ENCODE results near the gene ACOX1.

The ACOX1 gene

DNA sequence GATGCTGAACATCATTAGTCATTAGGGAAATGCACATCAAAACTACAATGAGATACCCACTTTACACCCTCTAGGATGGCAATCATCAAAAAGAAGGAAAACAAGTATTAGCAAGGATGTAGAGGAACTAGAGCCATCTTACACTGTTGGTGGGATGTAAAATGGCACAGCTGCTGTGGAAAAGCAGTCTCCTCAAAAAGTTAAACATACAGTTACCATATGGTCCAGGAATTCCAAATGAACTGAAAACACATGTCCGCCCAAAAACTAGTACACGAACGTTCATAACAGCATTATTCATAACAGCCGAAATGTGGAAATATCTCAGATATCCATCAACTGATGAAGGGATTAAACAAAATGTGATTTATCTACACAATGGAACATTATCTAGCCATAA is 45.2 kb downstream of the ACOX1 start:
- DNase-seq (ENCODE audit: low read depth), result no peak

GRCh38 chr17:75932852-75933251 is 46.1 kb downstream of the ACOX1 start:
- no peak for DNase-seq (ENCODE audit: low read depth)

DNA sequence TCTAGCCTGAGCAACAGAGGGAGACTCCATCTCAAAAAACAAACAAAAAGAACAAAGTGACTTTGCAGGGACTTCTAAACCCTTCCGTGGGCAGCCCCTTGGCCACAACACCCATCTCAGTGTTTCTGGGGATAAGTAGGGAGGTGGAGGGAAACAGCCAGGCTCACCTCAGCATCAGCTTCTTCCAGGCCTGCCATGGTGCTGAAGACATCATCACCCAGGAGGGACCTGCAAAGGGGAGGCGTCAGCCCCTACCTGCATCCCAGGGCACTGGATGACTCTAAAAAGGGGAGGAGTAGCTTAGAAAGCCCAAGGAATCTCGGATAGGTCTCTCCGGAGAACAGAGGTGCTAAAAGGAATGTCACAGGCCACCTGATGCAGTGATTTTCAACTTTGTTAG is 47.9 kb downstream of the ACOX1 start:
- no peak for DNase-seq (ENCODE audit: low read depth)

- DNase-seq (ENCODE audit: low read depth), result no peak
Observed at GRCh38 chr17:75927286-75927922, 51.6 kb downstream of the ACOX1 start.

GRCh38 chr17:75926456-75926855 is 52.5 kb downstream of the ACOX1 start:
- DNase-seq (ENCODE audit: low read depth), result no peak

- DNase-seq (ENCODE audit: low read depth), result no peak
Observed at GRCh38 chr17:75925912-75926311, 53.1 kb downstream of the ACOX1 start.

DNA sequence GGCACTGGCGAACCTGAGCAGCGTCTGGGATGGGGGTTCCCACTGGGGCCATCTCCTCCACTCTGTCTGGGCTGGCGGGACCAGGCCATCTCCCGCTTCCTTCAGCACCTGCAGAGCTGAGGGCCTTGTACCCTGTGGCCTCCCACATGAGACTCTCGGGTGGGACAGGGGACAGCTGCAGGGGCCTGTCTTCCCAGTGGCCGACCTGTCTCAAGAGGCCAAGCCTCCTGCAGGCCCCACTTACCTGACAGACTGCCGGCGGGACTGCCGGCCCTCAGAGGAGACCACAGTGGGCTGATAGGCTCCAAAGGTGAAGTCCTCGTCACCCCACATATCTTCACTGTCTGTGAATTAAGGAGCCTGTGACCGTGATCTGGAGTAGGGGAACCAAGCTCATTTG is 53.9 kb downstream of the ACOX1 start:
- DNase-seq (ENCODE audit: low read depth), result no peak

DNA sequence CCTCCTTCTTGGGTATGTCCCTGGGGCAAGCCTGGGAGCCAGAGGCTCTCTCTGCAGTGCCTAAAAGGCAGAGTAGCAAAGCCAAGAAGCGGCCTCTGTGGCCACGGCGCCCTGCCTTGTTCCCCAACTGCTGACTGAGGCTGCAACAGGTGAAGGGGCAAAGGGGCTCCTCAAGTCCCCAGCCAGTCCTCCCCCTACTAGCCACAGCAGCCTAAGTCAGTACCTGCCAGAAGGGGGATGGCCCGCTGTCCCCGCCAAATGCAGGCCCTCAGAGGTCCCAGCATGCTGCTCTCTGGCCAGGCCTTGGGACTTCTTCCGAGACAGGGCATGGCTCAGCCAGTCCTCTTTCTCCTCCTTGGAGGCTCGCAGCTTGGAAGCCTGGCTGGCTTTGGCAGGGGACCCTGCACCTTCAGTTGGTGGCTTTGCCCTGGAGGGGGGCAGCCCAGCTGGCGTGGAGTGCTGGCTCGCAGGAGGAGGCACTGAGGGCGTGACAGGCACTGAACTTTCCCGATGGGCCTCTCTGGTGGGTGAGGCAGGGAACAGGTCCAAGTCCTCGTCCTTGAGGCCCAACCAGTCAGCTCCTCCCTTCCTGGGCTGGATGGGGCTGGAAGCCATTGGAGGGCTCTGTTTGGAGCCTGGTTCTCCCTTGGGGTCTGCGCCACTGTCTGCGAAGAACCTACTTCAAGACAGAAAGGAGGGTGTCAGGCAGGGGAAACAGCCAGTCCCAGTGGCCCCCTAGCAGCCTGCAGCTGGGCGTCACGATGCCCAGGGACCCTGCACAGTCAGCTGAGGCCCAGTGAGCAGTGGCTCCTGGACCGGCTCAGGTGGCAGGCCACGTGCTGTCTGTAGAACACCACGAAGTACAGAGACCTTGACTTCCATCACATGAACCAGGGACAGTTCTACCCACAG is 55.7 kb downstream of the ACOX1 start:
- DNase-seq (ENCODE audit: low read depth), result no peak

DNA sequence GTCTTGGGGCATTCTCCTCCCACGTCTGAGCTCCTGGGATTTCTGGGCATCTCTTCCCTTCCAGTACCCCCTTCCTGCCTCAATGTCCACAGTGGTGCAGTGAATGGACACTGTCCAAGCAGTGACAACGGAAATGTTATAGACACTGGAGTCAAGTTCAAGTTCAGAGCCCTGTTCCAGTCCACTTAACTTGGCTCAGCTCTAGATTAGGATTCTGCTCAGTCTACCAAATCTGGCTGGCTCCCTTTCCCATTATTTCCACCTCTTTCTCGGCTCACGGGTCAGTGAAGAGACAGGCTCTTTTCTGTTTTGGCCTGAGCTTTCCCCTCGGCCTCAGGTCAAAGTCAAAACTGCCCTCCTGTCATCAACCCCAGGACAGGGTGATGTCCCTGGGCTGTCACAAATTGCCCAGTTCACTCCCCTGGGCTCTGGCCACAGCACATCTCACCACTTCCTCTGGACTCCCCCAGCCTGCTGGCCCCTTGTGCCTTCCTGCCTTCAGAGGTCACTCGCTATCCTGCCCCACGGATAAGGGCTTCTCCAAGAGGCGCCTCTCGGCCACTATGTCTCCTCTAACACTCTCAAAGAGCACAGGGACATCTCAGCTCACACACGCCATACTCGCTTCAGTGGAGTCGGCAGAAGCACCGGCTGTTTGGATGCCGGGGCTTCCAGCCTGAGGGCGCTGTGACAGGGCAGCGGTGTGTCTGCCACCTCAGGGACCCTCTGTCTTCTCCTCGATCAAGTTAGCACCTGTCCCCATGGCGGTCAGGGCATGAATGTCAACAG is 56.6 kb downstream of the ACOX1 start:
- no peak for DNase-seq (ENCODE audit: low read depth)

DNA sequence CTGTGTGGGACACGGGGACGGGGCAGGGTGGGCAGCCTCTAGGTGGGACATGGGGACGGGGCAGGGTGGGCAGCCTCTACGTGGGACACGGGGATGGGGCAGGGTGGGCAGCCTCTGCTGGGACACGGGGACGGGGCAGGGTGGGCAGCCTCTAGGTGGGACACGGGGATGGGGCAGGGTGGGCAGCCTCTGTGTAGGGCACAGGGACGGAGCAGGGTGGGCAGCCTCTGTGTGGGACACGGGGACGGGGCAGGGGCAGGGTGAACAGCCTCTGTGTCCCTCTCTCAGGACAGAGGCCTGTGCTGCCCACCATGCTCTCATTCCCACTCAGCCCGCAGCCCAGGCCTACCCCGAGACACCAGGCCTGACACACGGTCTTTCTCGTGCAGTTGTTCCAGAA is 57.4 kb downstream of the ACOX1 start:
- DNase-seq (ENCODE audit: low read depth), result no peak

GRCh38 chr17:75920045-75920560 is 58.9 kb downstream of the ACOX1 start:
- DNase-seq (ENCODE audit: low read depth), result no peak

GRCh38 chr17:75919611-75920010 is 59.4 kb downstream of the ACOX1 start:
- DNase-seq (ENCODE audit: low read depth), result no peak

DNA sequence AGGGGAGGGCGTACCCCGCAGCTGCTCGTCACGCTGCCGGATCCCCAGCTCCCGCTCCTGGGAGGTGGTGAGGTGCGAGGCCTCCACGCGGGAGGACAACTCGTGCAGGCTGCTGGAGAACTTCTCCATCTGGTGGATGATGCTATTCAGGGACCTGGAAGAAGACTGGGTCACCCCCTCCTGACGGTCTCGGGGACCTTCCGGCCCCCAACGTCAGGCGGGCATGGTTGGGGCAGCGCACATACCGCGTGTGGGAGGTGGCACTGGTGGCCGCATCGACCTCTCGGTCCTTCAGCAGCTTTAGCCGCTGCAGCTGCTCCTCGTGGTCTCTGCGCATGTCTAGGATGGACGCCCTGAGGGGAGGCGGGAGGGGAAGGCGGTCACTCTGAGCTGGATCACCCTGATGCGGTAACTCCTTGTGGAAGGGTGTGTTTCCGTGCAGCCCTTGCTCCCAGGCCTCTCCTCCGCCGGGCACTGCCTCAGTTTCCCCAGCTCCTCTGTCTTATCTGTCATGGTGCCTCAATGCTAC is 61.0 kb downstream of the ACOX1 start:
- no peak for DNase-seq (ENCODE audit: low read depth)

GRCh38 chr17:75917141-75917916 is 61.6 kb downstream of the ACOX1 start:
- no peak for DNase-seq (ENCODE audit: low read depth)

DNA sequence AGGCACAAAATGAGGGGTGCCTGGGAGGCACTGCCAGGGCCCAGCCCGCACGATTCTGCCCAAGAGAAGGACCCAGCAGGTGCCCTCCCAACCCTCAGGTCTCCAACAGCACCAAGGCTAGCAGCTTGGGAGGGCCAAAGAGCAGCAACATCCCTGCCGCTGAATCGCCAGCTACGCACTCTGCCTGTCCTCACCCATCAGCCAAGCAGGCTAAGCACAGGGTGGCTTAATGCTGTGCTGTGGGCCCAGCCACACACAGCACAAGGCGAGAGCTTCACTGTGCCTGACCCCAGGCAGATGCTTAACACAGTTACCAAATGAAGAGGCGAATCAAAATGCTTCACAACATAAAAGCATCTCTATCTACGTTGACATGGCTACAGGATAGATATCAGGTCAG is 63.7 kb downstream of the ACOX1 start:
- DNase-seq (ENCODE audit: low read depth), result no peak

DNA sequence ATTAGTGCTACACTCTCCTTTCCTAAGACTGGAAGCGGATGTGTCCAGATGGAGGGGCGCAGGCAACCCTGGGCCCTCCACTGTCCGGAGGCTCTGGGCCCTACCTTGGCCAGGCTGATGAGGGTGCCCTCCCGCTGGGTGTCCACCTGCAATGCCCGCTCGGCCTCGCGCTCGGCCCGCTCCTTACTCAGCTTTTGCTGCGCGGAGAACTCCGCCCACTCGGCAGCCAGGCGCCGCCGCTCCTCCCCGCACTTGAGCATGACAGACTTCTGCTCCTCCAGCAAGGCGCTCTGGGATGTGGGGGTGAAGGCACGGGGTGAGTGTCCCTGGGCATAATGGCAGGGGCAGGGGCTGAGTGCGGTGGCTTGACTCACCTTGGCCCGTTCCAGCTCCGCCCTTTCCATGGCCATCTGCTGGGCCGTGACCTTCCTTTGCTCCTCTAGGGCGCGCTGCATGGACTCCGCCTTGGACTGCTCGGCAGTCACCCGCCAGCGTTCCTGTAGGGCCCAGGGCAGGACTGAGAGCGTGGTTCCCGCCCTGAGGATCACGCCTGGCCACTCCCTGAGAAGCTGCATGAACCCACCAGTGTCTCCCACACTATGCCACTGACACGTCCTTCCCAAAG is 64.2 kb downstream of the ACOX1 start:
- no peak for DNase-seq (ENCODE audit: low read depth)

DNA sequence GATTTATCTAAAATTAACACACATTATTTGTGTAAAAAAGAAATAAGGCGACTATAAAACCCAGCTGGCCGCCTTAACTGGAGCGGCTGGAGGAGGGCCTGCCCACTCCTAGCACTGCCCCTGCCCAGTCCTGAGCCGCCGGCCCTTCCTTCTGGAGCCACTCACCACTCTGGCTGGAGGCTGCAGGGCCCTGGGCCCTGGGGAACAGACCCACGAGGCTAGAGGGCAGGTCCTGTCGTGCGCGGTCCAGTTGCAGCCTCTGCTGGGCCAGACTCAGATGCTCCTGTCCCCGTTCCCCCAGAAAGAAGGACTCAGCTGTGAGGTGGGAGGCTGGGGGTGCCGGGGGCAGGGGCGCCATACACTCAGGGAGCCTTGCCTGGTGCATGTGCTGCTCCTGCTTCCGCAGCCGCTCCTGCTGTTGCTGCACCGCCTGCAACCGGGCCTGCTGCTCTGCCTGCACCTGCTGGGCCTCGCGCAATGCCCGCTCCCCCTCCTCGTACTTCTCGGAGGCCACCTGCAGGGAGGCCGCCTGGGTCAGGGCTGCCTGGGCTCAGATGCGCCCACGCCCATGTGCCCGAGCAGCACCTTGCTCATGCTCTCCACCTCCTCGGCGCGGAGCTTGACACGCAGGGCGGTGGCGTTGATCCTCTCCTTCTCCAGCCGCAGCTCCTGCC is 65.3 kb downstream of the ACOX1 start:
- no peak for DNase-seq (ENCODE audit: low read depth)

DNA sequence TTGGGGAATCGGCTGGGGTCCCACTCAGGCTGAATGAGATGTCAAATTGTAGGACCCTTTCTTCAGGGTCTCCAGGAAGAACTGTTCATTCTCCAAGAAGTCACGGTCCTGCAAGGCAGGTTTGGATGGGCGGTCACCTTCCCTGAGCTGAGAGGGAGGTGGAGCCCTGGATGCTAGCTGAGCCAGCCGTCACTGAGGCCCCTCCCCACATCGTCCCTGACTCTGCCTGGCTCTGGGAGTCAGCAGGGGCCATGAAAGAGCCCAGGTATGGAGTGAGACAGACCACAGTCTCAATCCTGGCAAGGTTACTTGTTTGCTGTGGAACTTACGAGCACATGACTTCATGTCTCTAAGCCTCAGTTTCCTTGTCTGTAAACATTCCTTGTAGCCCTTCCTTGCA is 68.3 kb downstream of the ACOX1 start:
- DNase-seq (ENCODE audit: low read depth), result no peak

- no peak for DNase-seq (ENCODE audit: low read depth)
Observed at GRCh38 chr17:75909812-75910274, 69.1 kb downstream of the ACOX1 start.

DNA sequence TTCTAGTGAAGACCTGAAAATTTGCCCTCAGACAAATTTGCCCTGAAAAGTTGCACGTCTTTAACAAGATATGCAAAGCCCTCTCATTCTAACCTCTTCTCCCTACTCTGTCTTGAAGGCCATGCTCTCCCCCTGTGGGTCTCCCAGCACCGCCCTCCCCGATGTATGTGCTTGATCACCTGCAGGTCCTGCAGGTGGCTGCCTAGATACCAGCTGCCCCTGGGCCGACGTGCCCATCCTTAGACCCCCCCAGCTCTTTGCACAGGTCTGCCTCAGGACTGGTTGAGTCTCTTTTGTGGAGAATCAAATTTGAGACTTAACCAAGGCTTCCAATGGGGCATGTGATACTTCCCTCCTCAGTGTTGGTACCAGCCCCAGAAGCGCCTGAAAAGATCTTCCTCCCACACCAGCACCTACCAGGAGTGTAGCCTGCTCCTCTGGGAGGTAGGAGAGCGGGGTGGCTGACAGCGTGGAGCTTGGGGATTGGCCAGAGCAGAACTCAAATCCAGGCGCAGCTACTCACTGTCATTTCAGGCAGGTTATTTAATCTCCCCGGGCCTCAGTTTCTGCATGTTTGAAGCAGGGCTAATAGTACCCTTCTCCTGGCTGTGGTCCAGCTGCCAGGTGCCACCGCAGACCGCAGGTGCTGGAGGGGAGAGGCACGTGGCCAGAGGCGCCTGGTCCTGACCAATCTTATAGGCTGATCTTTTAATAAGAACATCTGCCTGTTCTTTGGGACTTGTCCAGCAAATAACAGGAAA is 69.7 kb downstream of the ACOX1 start:
- DNase-seq (ENCODE audit: low read depth), result no peak

All from stimulated activated CD8-positive, alpha-beta memory T cell treated with anti-CD3 and anti-CD28 coated beads, Interleukin-15, amount 100 ng/mL, for 24 hours (primary cell).